ENCODE results near the gene ZNG1A.
"Not testable (repeated sequence)": the region's sequence is repeated elsewhere in the genome, so short reads cannot be mapped to it uniquely, and the experiment has no call there.

DNA sequence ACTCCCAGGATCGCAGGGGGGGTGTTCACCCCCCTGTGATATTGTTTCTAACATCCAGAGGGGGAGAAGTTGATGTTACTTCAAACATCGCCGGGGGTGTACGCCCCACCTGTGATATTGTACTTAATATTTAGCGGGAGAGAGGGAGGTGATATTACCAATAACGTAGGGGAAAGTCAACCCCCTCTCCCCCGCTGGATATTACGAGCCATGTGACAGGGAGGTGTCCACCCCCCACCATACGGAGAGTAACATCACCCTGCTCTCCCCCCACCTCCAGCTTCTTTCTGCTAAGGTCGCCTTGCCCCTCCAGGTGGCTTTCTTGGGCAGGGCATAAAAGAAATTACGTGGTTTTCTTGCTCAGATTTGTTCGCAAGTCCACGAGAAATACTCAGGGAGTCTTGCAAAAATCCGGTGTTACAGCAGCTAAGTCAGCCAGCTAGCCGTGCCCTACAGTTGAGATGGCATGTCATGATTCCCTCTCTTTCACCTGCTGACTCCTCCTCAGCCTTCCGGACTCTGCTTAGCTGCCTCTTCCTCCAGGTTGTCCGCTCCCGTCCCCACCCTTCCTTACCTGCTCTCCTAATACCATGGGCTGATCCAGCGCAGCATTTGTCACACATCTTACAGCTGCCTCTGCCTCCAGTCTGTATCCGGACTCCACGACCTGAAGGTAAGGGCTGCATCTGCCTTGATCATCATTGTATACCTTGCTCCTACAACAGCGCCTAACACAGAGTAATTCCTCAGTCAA, 69.9 kb downstream of the ZNG1A start:
- TF ChIP-seq EZH2 (IDR thresholded peaks at IDR 0.05; ENCODE audit: borderline replicate concordance, insufficient read depth, low read depth, low read length, poor library complexity, severe bottlenecking) = not testable (repeated sequence)
- TF ChIP-seq, protein P1, sequence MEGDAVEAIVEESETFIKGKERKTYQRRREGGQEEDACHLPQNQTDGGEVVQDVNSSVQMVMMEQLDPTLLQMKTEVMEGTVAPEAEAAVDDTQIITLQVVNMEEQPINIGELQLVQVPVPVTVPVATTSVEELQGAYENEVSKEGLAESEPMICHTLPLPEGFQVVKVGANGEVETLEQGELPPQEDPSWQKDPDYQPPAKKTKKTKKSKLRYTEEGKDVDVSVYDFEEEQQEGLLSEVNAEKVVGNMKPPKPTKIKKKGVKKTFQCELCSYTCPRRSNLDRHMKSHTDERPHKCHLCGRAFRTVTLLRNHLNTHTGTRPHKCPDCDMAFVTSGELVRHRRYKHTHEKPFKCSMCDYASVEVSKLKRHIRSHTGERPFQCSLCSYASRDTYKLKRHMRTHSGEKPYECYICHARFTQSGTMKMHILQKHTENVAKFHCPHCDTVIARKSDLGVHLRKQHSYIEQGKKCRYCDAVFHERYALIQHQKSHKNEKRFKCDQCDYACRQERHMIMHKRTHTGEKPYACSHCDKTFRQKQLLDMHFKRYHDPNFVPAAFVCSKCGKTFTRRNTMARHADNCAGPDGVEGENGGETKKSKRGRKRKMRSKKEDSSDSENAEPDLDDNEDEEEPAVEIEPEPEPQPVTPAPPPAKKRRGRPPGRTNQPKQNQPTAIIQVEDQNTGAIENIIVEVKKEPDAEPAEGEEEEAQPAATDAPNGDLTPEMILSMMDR (IDR thresholded peaks at IDR 0.05) = not testable (repeated sequence)
